Measurements from ENCODE around the gene OR7G2. TPM values are rescaled to one million over a fixed set of nuclear protein-coding genes. Genes with fewer than 3 reads are reported as not detected.

Gene OR7G2
- total RNA-seq, 1 experiment from 2014 or later, result not detected

GRCh38 chr19:9116547-9116946, 9.3 kb upstream of the OR7G2 start:
- Mint-ChIP-seq H3K27me3 (ENCODE audit: low read depth) (peaks cover 5% of the 10 kb centered on the region), H3K9me3 (peaks cover 70 to 91% of the 10 kb centered on the region in 2 experiments), H3K36me3 (ENCODE audit: insufficient read depth in 1 of 3, low read depth in 3 of 3) (peaks cover 1 to 21% (median 13%) of the 10 kb centered on the region in 3 experiments; a peak in 5 of 7 replicates), H3K4me1 (no peaks in the 10 kb centered on the region), H3K27ac (no peak overlapping the region), H3K4me3 (no peak overlapping the region)
- Histone ChIP-seq H3K23ac (ENCODE audit: insufficient read length, low read depth, low read length) (no peak overlapping the region), H3K4ac (ENCODE audit: low read depth, low read length) (no peak overlapping the region), H3K79me2 (ENCODE audit: insufficient read depth, low read length) (no peaks in the 10 kb centered on the region), H4K5ac (ENCODE audit: insufficient read length, low read depth, low read length) (no peak overlapping the region), H2BK12ac (ENCODE audit: insufficient read length, low read depth, low read length) (no peak overlapping the region), H2BK5ac (ENCODE audit: insufficient read length, low read length) (no peak overlapping the region), H3T11ph (ENCODE audit: low read length) (no peak overlapping the region), H3K9ac (ENCODE audit: extremely low read depth, insufficient read length, low read length) (no peak overlapping the region), H2BK20ac (ENCODE audit: low read depth, low read length, poor library complexity, severe bottlenecking) (no peak overlapping the region), H2AK5ac (ENCODE audit: insufficient read length, low read length) (no peak overlapping the region), H3K56ac (ENCODE audit: insufficient read length, low read depth, low read length) (no peak overlapping the region), H3K4me2 (ENCODE audit: insufficient read depth, insufficient read length, low read length) (no peak overlapping the region), H3K9me3 (ENCODE audit: control insufficient read depth, low read depth, low read length) (no peaks in the 10 kb centered on the region), H4K8ac (replicated peaks; ENCODE audit: insufficient read length, low read depth, low read length) (no peak overlapping the region), H2BK120ac (ENCODE audit: low read depth, low read length, poor library complexity, severe bottlenecking) (no peak overlapping the region), H3K14ac (ENCODE audit: insufficient read depth, low read length) (no peak overlapping the region), H3K79me1 (ENCODE audit: insufficient read depth, low read depth, low read length, poor library complexity, severe bottlenecking) (no peaks in the 10 kb centered on the region), H3K18ac (ENCODE audit: insufficient read length, low read depth, low read length) (no peak overlapping the region), H4K20me1 (ENCODE audit: control insufficient read depth, insufficient read depth, insufficient read length) (no peaks in the 10 kb centered on the region), H3K4me1 (ENCODE audit: insufficient read depth, low read length) (no peaks in the 10 kb centered on the region), H2BK15ac (ENCODE audit: low read depth, low read length) (no peak overlapping the region), H3K27me3 (ENCODE audit: insufficient read depth, low read length) (no peaks in the 10 kb centered on the region), H4K91ac (ENCODE audit: insufficient read length, low read depth, low read length) (no peak overlapping the region), H2AFZ (ENCODE audit: low read length) (no peak overlapping the region), H3K23me2 (ENCODE audit: insufficient read length, low read depth, low read length, poor library complexity, severe bottlenecking) (no peaks in the 10 kb centered on the region), H3K27ac (ENCODE audit: insufficient read length, low read depth, low read length) (no peak overlapping the region)
- no peak for TF ChIP-seq CTCF (conservative IDR thresholded peaks at IDR 0.05)
- no CpG with 5 or more reads among the region's 5 CpGs for WGBS (ENCODE audit: extremely low coverage, insufficient read length, low lambda C conversion rate)
- no peak for DNase-seq
